GM23248 (cell line): ENCODE measurements around the gene ING5.

Experiments used
- EZH2 ChIP-seq: fragments of 200-600 bp; sonication (generic); IDR thresholded peaks from 2 replicates; pipeline ENCODE4 v1.6.1; 2018; ENCODE audit warnings: antibody characterized with exemption, mild to moderate bottlenecking; ENCODE audit not compliant: insufficient read depth, poor library complexity, severe bottlenecking
- EZH2phosphoT487 ChIP-seq: fragments of 200-600 bp; sonication (generic); IDR thresholded peaks from 2 replicates; pipeline ENCODE4 v1.6.1; 2018; ENCODE audit warnings: antibody characterized with exemption, moderate library complexity, mild to moderate bottlenecking, low read depth; ENCODE audit not compliant: insufficient read depth

GRCh38 chr2:241770936-241771285, 69.1 kb downstream of the ING5 start:
- TF ChIP-seq EZH2 (no peak), EZH2phosphoT487 (no peak)
